ENCODE measurements around the gene ACTN1. TPM values are rescaled to one million over a fixed set of nuclear protein-coding genes. Genes with fewer than 3 reads are reported as not detected.

The ACTN1 gene
- total and polyA plus RNA-seq, 2 experiments from 2014 or later, result 121 to 280 TPM

DNA sequence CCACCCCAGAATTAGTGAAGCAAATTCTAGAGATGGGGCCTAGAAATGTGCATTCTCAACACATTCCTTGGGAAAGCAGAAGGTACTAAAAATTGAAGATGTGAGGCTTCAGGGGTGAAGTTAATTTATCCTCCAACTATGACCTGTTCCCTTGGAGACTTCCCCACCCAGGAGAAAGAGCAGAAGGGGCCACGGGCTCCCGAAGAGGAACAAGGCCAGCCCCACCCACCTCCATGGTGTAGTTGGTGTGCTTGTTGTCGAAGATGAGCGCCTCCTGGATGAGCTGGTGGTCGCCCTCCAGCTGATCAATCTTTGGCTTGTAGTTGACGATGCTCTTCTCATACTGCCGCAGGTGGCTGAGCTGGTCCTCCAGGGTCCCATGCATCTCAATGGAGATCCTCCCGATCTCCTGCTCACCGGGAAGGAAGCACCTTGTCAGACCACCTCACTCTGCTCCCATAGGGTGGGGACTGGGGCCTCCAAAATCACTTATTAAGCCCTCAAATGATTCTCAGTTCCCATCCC, 98.5 kb downstream of the ACTN1 start:
- no peak overlapping the region for H3K4me2 ChIP-seq
- H3K27me3 ChIP-seq (ENCODE audit: insufficient read depth), result no peaks in the 10 kb centered on the region
- H4K20me1 ChIP-seq (replicated peaks; ENCODE audit: insufficient read depth), result peaks cover 6% of the 10 kb centered on the region; the same call in 1 of the 2 replicates
- H2AFZ ChIP-seq, result no peak overlapping the region
- H3K4me1 ChIP-seq (ENCODE audit: insufficient read depth), result no peaks in the 10 kb centered on the region
- peaks cover 23% of the 10 kb centered on the region for H3K36me3 ChIP-seq (ENCODE audit: insufficient read depth)
- H3K27me3 Mint-ChIP-seq (ENCODE audit: insufficient read depth, low read depth, poor library complexity), result peaks cover 9% of the 10 kb centered on the region
- no peaks in the 10 kb centered on the region for H3K9me3 Mint-ChIP-seq
- no peaks in the 10 kb centered on the region for H3K9me2 ChIP-seq (ENCODE audit: insufficient read depth)
- H3K27ac Mint-ChIP-seq, result no peak overlapping the region
- DNase-seq (ENCODE audit: low spot score) (no peak), ATAC-seq (no peak)
- H3K36me3 Mint-ChIP-seq (ENCODE audit: low read depth), result peaks cover 91% of the 10 kb centered on the region
- no peak overlapping the region for H3K4me3 Mint-ChIP-seq
- H3K4me1 Mint-ChIP-seq, result no peaks in the 10 kb centered on the region; the same call in 2 of the 3 replicates
- H3K79me2 ChIP-seq (replicated peaks; ENCODE audit: insufficient read depth), result no peaks in the 10 kb centered on the region
- no peak overlapping the region for H3K27ac ChIP-seq (ENCODE audit: low read depth)
- TF ChIP-seq, protein P1, sequence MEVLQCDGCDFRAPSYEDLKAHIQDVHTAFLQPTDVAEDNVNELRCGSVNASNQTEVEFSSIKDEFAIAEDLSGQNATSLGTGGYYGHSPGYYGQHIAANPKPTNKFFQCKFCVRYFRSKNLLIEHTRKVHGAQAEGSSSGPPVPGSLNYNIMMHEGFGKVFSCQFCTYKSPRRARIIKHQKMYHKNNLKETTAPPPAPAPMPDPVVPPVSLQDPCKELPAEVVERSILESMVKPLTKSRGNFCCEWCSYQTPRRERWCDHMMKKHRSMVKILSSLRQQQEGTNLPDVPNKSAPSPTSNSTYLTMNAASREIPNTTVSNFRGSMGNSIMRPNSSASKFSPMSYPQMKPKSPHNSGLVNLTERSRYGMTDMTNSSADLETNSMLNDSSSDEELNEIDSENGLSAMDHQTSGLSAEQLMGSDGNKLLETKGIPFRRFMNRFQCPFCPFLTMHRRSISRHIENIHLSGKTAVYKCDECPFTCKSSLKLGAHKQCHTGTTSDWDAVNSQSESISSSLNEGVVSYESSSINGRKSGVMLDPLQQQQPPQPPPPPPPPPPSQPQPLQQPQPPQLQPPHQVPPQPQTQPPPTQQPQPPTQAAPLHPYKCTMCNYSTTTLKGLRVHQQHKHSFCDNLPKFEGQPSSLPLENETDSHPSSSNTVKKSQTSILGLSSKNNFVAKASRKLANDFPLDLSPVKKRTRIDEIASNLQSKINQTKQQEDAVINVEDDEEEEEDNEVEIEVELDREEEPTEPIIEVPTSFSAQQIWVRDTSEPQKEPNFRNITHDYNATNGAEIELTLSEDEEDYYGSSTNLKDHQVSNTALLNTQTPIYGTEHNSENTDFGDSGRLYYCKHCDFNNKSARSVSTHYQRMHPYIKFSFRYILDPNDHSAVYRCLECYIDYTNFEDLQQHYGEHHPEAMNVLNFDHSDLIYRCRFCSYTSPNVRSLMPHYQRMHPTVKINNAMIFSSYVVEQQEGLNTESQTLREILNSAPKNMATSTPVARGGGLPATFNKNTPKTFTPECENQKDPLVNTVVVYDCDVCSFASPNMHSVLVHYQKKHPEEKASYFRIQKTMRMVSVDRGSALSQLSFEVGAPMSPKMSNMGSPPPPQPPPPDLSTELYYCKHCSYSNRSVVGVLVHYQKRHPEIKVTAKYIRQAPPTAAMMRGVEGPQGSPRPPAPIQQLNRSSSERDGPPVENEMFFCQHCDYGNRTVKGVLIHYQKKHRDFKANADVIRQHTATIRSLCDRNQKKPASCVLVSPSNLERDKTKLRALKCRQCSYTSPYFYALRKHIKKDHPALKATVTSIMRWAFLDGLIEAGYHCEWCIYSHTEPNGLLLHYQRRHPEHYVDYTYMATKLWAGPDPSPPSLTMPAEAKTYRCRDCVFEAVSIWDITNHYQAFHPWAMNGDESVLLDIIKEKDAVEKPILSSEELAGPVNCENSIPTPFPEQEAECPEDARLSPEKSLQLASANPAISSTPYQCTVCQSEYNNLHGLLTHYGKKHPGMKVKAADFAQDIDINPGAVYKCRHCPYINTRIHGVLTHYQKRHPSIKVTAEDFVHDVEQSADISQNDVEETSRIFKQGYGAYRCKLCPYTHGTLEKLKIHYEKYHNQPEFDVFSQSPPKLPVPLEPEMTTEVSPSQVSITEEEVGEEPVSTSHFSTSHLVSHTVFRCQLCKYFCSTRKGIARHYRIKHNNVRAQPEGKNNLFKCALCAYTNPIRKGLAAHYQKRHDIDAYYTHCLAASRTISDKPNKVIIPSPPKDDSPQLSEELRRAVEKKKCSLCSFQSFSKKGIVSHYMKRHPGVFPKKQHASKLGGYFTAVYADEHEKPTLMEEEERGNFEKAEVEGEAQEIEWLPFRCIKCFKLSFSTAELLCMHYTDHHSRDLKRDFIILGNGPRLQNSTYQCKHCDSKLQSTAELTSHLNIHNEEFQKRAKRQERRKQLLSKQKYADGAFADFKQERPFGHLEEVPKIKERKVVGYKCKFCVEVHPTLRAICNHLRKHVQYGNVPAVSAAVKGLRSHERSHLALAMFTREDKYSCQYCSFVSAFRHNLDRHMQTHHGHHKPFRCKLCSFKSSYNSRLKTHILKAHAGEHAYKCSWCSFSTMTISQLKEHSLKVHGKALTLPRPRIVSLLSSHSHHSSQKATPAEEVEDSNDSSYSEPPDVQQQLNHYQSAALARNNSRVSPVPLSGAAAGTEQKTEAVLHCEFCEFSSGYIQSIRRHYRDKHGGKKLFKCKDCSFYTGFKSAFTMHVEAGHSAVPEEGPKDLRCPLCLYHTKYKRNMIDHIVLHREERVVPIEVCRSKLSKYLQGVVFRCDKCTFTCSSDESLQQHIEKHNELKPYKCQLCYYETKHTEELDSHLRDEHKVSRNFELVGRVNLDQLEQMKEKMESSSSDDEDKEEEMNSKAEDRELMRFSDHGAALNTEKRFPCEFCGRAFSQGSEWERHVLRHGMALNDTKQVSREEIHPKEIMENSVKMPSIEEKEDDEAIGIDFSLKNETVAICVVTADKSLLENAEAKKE (CRISPR knock-in tag; IDR thresholded peaks at IDR 0.05), result no peak
- TF ChIP-seq, protein P2, sequence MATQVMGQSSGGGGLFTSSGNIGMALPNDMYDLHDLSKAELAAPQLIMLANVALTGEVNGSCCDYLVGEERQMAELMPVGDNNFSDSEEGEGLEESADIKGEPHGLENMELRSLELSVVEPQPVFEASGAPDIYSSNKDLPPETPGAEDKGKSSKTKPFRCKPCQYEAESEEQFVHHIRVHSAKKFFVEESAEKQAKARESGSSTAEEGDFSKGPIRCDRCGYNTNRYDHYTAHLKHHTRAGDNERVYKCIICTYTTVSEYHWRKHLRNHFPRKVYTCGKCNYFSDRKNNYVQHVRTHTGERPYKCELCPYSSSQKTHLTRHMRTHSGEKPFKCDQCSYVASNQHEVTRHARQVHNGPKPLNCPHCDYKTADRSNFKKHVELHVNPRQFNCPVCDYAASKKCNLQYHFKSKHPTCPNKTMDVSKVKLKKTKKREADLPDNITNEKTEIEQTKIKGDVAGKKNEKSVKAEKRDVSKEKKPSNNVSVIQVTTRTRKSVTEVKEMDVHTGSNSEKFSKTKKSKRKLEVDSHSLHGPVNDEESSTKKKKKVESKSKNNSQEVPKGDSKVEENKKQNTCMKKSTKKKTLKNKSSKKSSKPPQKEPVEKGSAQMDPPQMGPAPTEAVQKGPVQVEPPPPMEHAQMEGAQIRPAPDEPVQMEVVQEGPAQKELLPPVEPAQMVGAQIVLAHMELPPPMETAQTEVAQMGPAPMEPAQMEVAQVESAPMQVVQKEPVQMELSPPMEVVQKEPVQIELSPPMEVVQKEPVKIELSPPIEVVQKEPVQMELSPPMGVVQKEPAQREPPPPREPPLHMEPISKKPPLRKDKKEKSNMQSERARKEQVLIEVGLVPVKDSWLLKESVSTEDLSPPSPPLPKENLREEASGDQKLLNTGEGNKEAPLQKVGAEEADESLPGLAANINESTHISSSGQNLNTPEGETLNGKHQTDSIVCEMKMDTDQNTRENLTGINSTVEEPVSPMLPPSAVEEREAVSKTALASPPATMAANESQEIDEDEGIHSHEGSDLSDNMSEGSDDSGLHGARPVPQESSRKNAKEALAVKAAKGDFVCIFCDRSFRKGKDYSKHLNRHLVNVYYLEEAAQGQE (IDR thresholded peaks at IDR 0.05; ENCODE audit: unreplicated experiment), result no peak
- TF ChIP-seq POLR2AphosphoS5 (IDR thresholded peaks at IDR 0.05; ENCODE audit: low read depth), result no peak
- no peak for TF ChIP-seq EZH2 (IDR thresholded peaks at IDR 0.05; ENCODE audit: low read depth, unreplicated experiment)
- TF ChIP-seq STAT1 (IDR thresholded peaks at IDR 0.05; ENCODE audit: unreplicated experiment), result no peak
- no peak for TF ChIP-seq CREB1 (CRISPR knock-in tag; IDR thresholded peaks at IDR 0.05; ENCODE audit: low read depth)
- TF ChIP-seq ZNF331 (CRISPR knock-in tag; IDR thresholded peaks at IDR 0.05; ENCODE audit: low read depth), result no peak
- no peak for TF ChIP-seq NANOG (IDR thresholded peaks at IDR 0.05; ENCODE audit: borderline replicate concordance)
- TF ChIP-seq, protein P3, sequence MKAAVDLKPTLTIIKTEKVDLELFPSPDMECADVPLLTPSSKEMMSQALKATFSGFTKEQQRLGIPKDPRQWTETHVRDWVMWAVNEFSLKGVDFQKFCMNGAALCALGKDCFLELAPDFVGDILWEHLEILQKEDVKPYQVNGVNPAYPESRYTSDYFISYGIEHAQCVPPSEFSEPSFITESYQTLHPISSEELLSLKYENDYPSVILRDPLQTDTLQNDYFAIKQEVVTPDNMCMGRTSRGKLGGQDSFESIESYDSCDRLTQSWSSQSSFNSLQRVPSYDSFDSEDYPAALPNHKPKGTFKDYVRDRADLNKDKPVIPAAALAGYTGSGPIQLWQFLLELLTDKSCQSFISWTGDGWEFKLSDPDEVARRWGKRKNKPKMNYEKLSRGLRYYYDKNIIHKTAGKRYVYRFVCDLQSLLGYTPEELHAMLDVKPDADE (IDR thresholded peaks at IDR 0.05), result no peak
- no peak for TF ChIP-seq JUNB (IDR thresholded peaks at IDR 0.05; ENCODE audit: unreplicated experiment)
- TF ChIP-seq, protein P4, sequence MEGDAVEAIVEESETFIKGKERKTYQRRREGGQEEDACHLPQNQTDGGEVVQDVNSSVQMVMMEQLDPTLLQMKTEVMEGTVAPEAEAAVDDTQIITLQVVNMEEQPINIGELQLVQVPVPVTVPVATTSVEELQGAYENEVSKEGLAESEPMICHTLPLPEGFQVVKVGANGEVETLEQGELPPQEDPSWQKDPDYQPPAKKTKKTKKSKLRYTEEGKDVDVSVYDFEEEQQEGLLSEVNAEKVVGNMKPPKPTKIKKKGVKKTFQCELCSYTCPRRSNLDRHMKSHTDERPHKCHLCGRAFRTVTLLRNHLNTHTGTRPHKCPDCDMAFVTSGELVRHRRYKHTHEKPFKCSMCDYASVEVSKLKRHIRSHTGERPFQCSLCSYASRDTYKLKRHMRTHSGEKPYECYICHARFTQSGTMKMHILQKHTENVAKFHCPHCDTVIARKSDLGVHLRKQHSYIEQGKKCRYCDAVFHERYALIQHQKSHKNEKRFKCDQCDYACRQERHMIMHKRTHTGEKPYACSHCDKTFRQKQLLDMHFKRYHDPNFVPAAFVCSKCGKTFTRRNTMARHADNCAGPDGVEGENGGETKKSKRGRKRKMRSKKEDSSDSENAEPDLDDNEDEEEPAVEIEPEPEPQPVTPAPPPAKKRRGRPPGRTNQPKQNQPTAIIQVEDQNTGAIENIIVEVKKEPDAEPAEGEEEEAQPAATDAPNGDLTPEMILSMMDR (conservative IDR thresholded peaks at IDR 0.05; ENCODE audit: low read depth in 2 of 2), result no peak
- no peak for TF ChIP-seq ZNF114 (CRISPR knock-in tag; IDR thresholded peaks at IDR 0.05)
- no peak for TF ChIP-seq EZH2phosphoT487 (IDR thresholded peaks at IDR 0.05; ENCODE audit: unreplicated experiment)
- no peak overlapping the region for H3K4me3 ChIP-seq
- no peaks in the 10 kb centered on the region for H3F3A ChIP-seq (replicated peaks; ENCODE audit: low read depth)
